HG03558 (cell line): Measurements from ENCODE around the gene TUBA1B.

Experiments used
- ATAC-seq: cut with Tn5 transposase; IDR thresholded peaks from one replicate; pipeline ENCODE4 v1.9.1; 2021; ENCODE audit warnings: moderate number of reproducible peaks; ENCODE audit not compliant: unreplicated experiment; ENCODE audit errors: extremely low read depth

TUBA1B gene

GRCh38 chr12:49092086-49092815 lies 38.9 kb downstream of the TUBA1B start:
- ATAC-seq = no peak

GRCh38 chr12:49091836-49092085 lies 39.4 kb downstream of the TUBA1B start:
- no peak for ATAC-seq

DNA sequence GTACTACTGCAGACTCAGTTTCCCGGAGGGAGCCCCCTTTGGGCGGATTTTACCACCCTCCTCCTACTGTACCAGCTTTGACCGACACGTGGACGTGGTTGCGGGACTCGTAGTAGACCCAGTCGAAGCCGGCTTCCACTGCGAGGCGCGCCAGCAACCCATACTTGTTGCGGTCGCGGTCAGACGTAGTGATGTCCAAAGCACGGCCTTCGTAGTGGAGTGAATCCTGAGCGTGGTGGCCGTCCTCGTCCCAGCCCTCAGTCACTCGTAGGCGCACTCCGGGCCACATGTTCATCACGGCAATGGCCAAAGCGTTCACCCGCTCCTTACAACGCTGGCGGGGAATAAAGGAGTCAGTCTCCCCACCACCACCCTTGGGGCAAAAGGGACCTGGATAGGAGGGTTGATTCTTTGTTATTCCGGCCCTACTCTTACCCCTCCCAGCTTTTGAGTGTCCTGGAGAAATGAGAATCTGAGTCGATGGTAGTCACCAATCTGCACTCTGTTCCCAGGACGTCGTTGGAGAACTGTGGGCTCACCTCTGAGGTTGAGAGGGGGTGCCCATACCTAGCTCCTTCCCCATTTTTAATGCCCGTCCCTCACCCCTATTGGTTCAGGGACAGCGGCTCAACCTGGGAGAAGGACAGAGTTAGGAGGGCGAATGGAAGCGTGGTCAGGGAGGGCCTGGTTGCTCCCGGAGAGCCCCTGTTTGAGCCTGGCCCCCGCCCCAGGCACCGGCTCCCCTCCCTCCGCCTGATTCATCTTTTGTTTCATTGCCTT lies 39.9 kb downstream of the TUBA1B start:
- ATAC-seq = no peak

DNA sequence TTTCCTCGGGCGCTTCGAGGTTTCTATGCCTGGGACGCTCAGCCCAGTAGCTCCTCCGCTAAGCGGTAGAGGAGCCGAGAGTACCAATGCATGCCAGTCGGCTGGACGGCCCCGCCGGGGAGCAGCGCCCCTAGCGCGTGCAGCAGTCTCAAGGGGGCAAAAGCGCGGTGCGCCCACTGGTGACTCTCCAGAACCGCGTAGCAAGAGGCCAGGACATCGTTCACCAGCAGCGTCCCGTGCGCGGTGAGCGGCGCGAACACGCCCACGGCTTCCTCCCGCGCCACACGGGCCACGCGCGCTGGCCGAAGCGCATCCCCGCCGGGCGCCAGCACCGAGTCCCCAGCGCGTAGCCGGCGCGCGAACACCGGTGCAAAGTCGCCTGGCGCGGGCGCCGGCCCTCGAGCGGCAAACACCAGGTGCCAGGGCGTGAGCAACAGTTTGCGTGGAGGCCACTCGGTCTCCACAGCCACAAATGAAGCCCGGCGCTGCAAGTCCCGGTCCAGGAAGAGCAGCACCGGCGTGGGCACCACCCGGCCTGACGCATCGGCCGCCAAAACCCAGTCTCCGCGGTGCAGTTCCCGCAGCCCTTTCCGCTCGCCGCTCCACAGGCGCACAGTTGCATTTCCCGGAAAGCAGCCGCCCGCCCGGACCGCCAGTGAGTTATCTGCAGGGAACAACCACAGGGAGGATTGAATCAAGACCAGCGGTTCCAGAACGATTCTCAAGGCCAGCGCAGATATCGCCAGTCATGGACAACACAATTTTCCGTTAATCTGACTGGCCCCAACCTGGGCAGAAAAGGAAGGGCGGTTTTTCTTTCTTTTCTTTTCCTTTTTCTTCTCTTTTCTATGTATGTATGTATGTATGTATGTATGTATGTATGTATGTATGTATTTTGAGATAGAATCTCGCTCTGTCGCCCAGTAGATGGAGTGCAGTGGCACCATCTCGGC lies 41.1 kb downstream of the TUBA1B start:
- no peak for ATAC-seq

- no peak for ATAC-seq
Measured at GRCh38 chr12:49088932-49089330, 42.3 kb downstream of the TUBA1B start.

DNA sequence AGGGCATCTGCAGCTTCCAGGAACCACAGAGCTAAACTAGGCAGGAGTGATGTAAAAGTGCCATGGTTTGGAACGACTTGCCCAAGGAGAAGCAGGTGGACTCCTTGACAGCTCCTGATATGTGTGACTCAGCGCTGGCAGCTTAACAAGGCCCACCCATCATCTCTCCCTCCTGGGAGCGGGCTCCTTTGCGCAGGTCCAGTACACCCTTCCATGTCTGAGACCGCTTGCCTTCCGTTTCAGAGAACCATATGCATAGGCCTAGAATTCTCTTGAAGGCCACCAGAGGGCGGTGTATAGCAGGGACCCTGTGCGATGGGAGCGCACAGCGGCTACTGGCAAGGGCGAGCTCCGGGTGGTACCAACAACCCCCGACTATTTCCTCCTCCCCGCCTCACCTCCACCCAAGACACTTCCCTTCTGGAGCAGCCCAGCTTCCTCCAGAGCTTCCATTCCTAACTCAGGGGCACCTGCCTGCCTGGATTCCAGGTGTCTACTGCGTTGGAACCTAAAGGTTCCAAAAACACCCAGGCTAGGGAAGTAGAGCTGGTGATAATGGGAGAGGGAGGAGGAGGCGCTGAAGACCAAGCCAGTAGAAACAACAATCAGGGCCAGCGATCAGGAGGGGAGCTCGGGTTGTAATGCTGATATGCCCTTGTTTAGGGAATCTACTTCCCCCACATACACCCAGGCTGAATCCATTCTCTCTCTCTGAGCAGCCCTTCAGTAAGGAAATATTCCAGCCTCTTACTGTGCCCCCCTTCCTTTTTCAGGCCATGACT lies 42.9 kb downstream of the TUBA1B start:
- peak; percentile 67 for ATAC-seq

DNA sequence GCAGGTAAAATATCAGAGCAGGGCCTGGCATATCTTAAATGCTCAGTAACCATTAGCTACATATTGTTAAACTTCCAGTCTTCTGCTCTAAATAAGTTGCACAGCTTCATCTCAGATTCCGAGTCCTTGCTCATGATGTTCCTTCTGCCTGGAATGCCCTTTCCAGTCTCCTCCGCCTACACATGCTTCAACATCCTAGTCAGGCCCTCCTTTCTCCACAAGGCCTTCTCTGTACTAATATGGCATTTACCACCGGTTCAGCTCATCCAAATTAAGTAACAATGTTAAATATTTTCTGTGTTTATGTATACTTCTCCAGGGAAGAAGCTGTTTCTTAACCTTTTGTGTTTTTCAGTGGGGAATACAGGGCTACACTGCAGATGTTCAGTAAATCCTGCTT lies 45.1 kb downstream of the TUBA1B start:
- no peak for ATAC-seq

- ATAC-seq = no peak
Measured at GRCh38 chr12:49084438-49084837, 46.8 kb downstream of the TUBA1B start.

DNA sequence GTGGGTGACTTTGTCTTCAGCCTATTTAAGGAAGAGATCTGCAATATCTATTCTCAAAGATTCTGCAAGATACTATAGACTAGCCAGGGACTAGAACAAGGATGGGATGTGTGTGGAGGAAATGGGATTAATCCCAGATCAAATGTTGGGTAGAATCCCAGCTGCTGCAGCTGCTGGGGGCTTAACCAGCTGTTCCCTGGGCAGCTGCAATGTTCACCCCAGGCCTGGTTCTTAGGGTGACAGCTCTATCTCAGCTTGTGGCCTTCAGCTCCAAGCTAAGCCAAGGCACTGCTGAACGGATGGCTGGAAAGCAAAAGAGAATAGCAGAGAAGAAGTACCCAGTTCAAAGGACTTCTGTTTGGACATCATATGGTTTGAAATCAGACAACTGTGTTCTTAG lies 51.4 kb downstream of the TUBA1B start:
- ATAC-seq = no peak
